Measurements from ENCODE around the gene CAP2.

GRCh38 chr6:17593246-17593645, 199.9 kb downstream of the CAP2 start:
- no peak for TF ChIP-seq CTCF (IDR thresholded peaks at IDR 0.05)
- TF ChIP-seq POLR2A (IDR thresholded peaks at IDR 0.05): no peak
- no peak for TF ChIP-seq POLR2AphosphoS5 (IDR thresholded peaks at IDR 0.05)
- no peak for TF ChIP-seq EP300 (IDR thresholded peaks at IDR 0.05)
